ENCODE measurements around the gene IPO5. TPM values are rescaled to one million over a fixed set of nuclear protein-coding genes. Genes with fewer than 3 reads are reported as not detected.

The IPO5 gene
- total RNA-seq, 1 donor from 2014 or later, result 152 TPM

- ChIA-PET CTCF (no interaction called here), POLR2A (no interaction called here)
- Mint-ChIP-seq H3K27me3 (no peaks in the 10 kb centered on the region), H3K4me3 (no peak overlapping the region), H3K9me3 (no peaks in the 10 kb centered on the region), H3K4me1 (no peaks in the 10 kb centered on the region), H3K36me3 (ENCODE audit: low read depth) (peaks cover 76% of the 10 kb centered on the region), H3K27ac (no peak overlapping the region)
- TF ChIP-seq, protein P1, sequence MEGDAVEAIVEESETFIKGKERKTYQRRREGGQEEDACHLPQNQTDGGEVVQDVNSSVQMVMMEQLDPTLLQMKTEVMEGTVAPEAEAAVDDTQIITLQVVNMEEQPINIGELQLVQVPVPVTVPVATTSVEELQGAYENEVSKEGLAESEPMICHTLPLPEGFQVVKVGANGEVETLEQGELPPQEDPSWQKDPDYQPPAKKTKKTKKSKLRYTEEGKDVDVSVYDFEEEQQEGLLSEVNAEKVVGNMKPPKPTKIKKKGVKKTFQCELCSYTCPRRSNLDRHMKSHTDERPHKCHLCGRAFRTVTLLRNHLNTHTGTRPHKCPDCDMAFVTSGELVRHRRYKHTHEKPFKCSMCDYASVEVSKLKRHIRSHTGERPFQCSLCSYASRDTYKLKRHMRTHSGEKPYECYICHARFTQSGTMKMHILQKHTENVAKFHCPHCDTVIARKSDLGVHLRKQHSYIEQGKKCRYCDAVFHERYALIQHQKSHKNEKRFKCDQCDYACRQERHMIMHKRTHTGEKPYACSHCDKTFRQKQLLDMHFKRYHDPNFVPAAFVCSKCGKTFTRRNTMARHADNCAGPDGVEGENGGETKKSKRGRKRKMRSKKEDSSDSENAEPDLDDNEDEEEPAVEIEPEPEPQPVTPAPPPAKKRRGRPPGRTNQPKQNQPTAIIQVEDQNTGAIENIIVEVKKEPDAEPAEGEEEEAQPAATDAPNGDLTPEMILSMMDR (IDR thresholded peaks at IDR 0.05), result no peak
- intact Hi-C loops (cut with micrococcal nuclease), result loop anchor here (1.0 kb wide), 1 partner anchor 13 kb away; no protein-coding TSS in a partner anchor
- ATAC-seq (ENCODE audit: low read depth) (no peak), DNase-seq (no peak)
Measured at GRCh38 chr13:98019186-98019585, 65.7 kb downstream of the IPO5 start.

DNA sequence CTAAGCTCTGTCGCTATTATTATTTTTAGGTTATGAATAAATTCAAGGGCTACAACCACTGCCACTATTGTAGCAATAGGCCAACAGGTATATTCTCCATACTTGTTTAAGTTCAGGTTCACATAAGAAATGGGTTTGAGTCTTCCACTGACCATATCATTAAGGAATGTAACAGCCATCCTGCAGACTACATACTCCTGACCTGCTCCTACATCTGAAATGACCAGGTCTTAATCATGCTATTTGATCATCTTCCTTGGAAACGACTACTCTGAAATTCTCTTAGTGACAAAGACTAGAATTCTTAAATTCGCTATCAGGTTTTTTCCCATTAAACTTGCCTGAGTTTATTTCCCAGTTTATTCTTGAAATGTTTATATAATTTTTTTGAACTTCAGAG is 66.8 kb downstream of the IPO5 start:
- CTCF ChIA-PET, result interaction anchor here (1.5 kb wide), 1 partner anchor 14 kb away, joined by 3 read pairs; no protein-coding TSS in a partner anchor
- TF ChIP-seq, protein P1 (IDR thresholded peaks at IDR 0.05), result no peak

GRCh38 chr13:98022210-98022609 is 68.7 kb downstream of the IPO5 start:
- CTCF ChIA-PET, result no interaction called here
- POLR2A ChIA-PET, result no interaction called here
- Mint-ChIP-seq H3K36me3 (ENCODE audit: low read depth) (peaks cover 57% of the 10 kb centered on the region), H3K4me1 (no peaks in the 10 kb centered on the region), H3K4me3 (no peak overlapping the region), H3K27me3 (no peaks in the 10 kb centered on the region), H3K27ac (no peak overlapping the region), H3K9me3 (no peaks in the 10 kb centered on the region)
- TF ChIP-seq, protein P1 (IDR thresholded peaks at IDR 0.05), result no peak
- intact Hi-C loops (cut with micrococcal nuclease), result loop anchor here (5.0 kb wide), 1 partner anchor 820 kb away; no protein-coding TSS in a partner anchor
- ATAC-seq (ENCODE audit: low read depth), result no peak
- no peak for DNase-seq

More for the DNA sequence above, 66.8 kb downstream of the IPO5 start:
- H3K27me3 Mint-ChIP-seq, result no peaks in the 10 kb centered on the region
- peaks cover 71% of the 10 kb centered on the region for H3K36me3 Mint-ChIP-seq (ENCODE audit: low read depth)
- no peak overlapping the region for H3K27ac Mint-ChIP-seq
- DNase-seq (no peak), ATAC-seq (ENCODE audit: low read depth) (no peak)
- no peaks in the 10 kb centered on the region for H3K9me3 Mint-ChIP-seq
- H3K4me1 Mint-ChIP-seq, result no peaks in the 10 kb centered on the region
- intact Hi-C loops (cut with micrococcal nuclease), result loop anchor here (5.0 kb wide), 1 partner anchor 822 kb away; no protein-coding TSS in a partner anchor
- POLR2A ChIA-PET, result no interaction called here
- no peak overlapping the region for H3K4me3 Mint-ChIP-seq

- CTCF ChIA-PET, result no interaction called here
- POLR2A ChIA-PET, result no interaction called here
- no peak overlapping the region for H3K4me3 Mint-ChIP-seq
- no peaks in the 10 kb centered on the region for H3K9me3 Mint-ChIP-seq
- H3K36me3 Mint-ChIP-seq (ENCODE audit: low read depth), result peaks cover 27% of the 10 kb centered on the region
- H3K4me1 Mint-ChIP-seq, result no peaks in the 10 kb centered on the region
- no peak overlapping the region for H3K27ac Mint-ChIP-seq
- DNase-seq, result no peak
- ATAC-seq (ENCODE audit: low read depth), result no peak
- intact Hi-C loops (cut with micrococcal nuclease), result no loop called here
- TF ChIP-seq, protein P1 (IDR thresholded peaks at IDR 0.05), result no peak
- no peaks in the 10 kb centered on the region for H3K27me3 Mint-ChIP-seq
Measured at GRCh38 chr13:98025480-98026025, 72.1 kb downstream of the IPO5 start.

DNA sequence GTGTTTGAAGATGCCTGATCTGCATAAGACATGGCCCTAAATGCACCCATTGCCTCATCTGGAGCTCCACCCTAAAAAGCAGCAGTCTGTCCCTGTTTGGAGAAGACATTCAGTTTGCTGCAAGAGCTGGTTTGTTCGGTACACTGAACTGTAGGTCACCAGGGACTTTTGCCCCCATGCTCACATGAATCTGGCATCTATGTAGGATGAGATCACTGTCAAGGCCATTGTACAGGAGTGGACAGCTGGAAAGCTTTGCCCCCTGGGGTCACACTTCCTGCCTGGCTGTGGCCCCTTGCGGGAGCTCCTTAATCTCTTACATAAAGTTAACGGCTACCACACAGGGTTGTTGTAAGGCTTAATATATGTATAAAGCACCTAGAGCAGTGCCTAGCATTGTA is 73.0 kb downstream of the IPO5 start:
- peaks cover 22% of the 10 kb centered on the region for H3K36me3 Mint-ChIP-seq (ENCODE audit: low read depth)
- H3K9me3 Mint-ChIP-seq, result no peaks in the 10 kb centered on the region
- no peak for DNase-seq
- intact Hi-C loops (cut with micrococcal nuclease), result no loop called here
- no peak overlapping the region for H3K27ac Mint-ChIP-seq
- ChIA-PET CTCF (no interaction called here), POLR2A (no interaction called here)
- no peaks in the 10 kb centered on the region for H3K4me1 Mint-ChIP-seq
- no peaks in the 10 kb centered on the region for H3K27me3 Mint-ChIP-seq
- ATAC-seq (ENCODE audit: low read depth), result no peak
- H3K4me3 Mint-ChIP-seq, result no peak overlapping the region
- TF ChIP-seq, protein P1 (IDR thresholded peaks at IDR 0.05), result no peak

All from activated B cell treated with CpG ODN at 0.5 μM for 24 hours (primary cell).